HPDE6-E6E7 (cell line): ENCODE data around the gene STX3.

ENCODE experiments used
- DNase-seq: peaks from one replicate; pipeline ENCODE4 v3.0.0; 2011; ENCODE audit warnings: missing footprints; ENCODE audit errors: extremely low spot score

STX3 gene

GRCh38 chr11:59754859-59755700 lies at the start of gene STX3:
Gene STX3, plus strand, starts transcription at chr11:59755376. Its CDS starts 230 bp downstream, at chr11:59755606.
- DNase-seq = peak; percentile 76

DNA sequence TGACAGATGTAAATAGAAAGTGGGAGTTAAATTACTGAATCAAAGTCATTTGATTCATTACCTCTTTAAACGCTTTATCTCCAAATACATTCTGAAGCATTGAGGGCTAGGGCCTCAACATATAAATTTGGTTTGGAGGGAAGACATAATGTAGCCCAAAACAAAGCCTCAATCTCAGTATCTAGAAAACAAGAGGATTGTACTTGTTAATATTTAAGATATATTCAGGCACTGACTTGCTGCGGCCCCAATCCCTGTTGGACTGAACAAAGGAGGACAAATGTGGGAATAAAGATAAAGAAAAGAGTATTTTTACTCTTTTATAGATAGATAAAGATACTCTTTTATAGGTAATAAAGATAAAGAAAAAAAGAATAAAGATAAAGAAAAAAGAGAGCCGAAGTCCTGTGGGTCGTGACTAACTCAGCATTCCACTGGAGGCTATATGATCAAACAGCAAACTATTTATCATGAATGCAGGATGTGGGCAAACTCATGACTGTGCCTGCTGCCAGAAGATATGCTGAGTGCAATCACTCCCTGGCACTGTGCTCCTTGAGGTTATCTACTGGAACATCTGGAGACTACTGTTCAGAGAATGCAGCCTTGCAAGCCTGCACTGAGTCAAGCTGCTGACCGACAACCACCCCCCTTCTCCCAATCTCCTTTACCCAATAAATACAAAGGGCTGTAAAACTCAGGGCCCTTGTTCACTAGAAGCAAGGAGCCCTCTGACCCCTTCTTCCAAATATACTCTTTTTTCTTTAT lies 48.5 kb upstream of the STX3 start:
- peak; percentile 46 for DNase-seq

- DNase-seq = no peak
Observed at GRCh38 chr11:59707371-59707770, 47.8 kb upstream of the STX3 start.

GRCh38 chr11:59708537-59708936 lies 46.6 kb upstream of the STX3 start:
- DNase-seq = no peak

DNA sequence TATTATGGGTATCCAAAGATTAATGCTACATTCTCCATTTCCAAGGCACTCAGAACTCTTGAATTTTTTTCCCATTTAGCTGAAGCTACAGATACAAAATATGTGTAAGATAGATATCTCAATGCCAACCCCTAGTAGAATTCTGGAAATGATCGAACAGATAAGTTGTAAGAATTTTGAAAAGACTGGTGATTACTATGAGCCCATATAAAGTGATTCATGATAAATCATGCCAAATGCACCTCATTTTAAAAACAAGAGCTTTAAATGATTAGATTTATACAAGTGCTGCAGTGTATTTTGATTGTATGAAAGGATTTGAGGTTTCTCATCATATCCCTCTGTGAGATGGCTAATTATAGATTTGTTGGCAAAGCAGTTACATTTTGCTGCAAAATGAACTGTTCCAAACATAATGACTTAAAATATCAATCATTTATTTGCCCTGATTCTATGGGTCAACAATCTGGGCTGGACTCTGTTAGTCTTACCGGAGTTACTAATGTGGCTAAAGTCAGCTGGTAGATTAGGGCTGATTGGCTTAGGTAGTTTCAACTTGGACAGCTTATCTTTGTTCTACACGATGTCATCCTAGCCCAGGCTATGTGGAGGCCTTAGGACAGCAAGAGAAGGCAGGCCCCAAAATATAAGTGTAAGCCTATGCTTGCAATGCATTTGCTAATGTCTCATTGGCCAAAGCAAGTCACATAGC lies 44.9 kb upstream of the STX3 start:
- no peak for DNase-seq

DNA sequence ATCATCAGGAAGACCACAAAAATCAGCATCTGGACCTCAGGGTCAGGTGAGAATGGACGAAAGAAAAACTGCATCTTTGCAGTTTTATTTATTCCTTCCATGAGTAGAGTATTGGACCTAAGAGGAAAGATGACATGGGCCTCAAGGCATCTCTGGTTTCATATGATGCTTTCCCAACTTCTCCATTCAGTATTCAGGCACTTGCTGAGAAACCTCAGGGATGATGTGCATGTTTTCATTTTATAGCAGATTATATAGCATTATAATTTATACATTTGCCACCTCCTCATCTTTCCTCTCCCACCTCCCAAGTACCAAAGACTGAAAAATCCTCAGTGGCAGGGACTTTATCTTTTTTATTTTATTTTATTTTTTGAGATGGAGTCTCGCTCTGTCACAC lies 41.4 kb upstream of the STX3 start, which contains the start of gene OR10V1:
Gene OR10V1 (minus strand): TSS at position 101 of the 400 bp plus-strand sequence. CDS start 0 bp downstream, at position 101.
- DNase-seq = no peak

DNA sequence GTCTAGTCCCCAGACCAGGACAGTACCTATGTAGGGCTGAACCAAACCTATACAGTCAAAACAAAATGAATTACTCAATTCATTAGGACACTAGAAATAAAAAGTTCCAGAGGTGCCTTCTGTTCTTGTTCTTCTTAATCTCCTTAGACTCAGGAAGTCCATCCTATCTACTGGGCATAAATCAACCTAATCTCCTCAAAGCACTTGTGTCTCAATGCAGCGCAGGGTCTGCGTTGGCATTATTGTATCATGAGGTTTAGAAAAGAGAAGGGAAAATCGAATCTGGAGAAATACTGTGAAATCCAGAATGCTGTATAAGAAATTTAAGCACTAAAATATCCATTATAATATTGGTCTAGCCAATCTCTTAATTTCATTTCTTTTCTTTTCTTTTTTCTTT lies 39.1 kb upstream of the STX3 start:
- DNase-seq = no peak

DNA sequence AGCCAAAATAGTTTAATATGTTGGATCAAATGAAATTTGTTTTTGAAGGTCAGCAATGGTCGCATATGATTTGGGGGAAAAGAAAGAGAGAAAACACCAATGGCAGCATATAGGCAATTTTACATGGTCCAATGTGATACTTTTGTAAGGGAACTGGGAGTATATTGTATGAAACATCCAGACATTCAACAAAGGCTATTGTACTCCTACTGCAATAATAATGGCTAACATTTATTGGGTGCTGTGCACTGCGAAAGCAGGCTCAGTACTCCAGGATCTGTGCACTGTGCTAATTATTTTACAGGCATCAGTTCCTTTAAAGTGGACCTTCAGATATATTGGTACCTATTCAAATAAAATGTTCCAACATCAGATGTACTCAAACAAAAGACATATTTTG lies 35.6 kb upstream of the STX3 start:
- DNase-seq = no peak

GRCh38 chr11:59724066-59724465 lies 31.1 kb upstream of the STX3 start:
- no peak for DNase-seq

DNA sequence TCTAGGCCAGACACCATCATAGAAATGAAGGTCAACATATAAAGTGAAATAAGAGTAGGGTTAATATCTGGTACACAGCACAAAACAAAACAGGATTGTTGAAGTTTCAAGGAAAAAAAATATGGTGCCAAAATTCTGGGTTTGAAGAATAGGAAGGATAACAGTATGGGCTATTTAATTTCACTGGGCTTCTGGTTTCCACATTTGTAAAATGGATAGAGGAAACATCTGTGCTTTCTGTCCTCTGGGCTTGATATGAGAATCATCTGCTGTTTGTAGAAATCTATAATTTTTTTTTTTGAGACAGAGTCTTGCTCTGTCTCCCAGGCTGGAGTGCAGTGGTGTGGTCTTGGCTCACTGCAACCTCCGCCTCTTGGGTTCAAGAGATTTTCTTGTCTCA lies 27.8 kb upstream of the STX3 start:
- DNase-seq = no peak

GRCh38 chr11:59728154-59728553 lies 27.0 kb upstream of the STX3 start:
- DNase-seq = no peak

- DNase-seq = no peak
Observed at GRCh38 chr11:59728913-59729312, 26.3 kb upstream of the STX3 start.

- no peak for DNase-seq
Observed at GRCh38 chr11:59729834-59730233, 25.3 kb upstream of the STX3 start.

GRCh38 chr11:59730896-59731565 lies 24.1 kb upstream of the STX3 start:
- no peak for DNase-seq

DNA sequence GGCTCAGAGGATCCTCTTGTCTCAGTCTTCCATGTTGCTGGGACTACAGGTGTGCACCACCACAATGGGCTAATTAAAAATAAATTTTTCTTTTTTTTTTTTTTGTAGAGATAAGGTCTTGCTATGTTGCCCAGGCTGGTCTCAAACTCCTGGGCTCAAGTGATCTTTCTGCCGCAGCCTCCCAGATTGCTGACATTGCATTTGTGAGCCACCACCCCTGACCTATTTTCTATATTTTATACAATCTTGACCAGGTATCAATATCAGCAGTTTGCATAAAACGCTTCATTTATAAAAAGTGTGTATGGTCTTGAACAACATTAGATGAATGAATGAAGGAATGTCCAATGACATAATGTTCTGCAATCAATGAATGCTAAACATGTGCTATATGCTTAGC lies 9.1 kb upstream of the STX3 start:
- no peak for DNase-seq

DNA sequence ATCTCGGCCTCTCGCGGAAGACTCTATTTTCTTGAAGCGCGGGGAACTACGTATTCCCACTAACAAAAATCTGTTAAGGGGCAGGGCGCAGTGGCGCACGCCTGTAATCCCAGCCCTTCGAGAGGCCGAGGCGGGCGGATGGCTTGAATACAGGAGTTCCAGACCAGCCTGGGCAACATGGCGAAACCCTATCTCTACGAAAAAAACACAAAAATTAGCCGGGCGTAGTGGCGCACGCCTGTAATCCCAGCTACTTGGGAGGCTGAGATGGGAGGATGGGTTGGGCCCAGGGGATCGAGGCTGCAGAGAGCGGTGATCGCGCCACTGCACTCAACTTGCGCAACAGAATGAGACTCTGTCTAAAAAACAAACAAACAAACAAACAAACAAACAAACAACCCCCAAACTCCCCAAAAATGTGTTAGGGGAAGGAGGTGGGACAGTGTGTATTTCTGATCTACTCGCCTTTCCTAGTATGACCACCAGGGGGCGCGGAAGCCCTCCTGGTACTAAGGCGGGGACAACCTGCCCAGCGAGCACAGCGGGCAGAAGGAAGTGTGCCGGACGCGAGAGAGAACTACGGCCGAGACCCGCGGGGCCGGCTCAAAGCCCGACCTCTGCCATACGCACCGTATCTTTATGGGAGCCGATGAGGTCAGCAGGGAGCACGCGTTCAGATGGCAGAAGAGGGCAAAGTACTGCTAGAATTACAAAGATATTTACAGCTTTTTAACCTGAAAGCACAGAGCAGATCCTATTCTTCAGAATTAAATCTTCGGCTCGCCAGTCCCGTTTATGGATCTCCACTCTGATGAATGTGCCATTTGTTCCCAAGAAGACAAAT lies 1.3 kb upstream of the STX3 start:
- DNase-seq = peak; percentile 81

GRCh38 chr11:59754494-59754858 lies 700 bp upstream of the STX3 start:
- peak; percentile 22 for DNase-seq

DNA sequence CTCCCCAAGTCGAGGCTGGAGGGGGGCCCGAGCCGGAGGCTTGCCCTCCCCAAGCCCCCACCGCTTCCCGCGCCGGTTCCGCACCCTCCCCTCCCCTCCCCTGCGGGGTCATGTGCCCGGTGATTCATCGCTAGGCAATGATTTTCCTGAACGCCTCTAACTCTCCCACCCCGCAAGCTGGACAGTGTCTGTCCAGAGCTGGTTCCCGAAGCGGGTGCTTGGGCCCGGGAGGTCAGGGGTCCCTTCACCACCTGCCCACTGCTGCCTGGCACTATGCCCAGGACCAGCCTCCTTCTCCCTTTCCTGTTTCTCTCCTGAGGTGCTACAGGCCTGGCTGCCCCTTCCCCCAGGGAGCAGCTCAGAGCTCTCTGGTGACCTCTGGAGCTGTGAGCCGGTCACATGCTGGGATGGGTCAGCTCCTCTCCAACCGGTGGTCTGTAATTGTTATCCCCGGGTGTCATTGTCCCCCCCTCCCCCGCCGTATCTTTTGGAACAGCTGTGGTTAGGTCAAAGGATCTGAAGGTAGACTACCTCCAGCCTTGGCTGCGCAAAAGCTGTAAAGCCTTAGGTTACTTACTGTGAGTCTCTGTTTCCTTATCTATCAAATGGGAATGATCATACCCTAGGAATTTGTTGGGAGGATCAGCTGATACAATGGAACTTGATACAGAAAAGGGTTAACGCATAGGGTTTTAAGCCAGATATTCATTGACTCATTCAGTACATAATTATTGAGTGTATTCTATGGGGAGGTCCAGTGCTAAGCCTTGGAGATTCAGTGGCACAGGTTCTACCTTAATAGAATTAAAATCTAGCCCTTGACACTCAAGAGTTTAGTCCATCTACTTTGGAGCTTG lies 753 bp downstream of the STX3 start:
- peak; percentile 65 for DNase-seq

DNA sequence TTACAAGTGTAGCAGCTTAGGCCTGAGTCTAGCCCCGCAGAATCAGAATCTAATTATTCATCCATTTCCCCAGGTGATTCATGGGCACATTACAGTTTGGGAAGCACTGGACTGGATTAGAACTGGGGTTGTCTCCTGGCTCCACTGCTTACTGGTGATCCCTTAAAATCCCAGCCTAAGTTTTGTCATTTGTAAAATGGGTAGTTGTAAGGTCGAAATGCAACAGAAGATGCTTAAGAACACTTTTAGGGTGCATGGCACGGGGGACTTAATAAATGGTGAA lies 1.3 kb downstream of the STX3 start:
- DNase-seq = no peak

DNA sequence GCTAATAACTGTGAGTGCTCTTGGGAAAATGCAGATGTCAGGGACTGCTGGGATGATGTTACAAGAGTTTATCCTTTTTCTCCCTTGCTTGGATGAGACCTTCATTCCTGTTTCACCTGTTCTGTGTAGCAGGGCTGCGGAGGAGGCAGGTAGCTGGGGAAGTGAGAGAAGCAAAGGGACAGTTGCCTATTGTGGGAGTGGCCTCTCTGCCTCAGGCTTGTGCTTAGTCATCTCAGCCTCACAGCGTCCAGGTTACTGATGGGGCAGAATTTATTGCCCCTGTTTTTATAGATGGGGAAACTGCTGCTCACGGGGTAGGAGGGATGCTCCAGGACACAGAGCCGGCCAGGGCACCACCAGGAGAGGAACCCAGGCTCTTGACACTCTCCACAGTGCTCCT lies 1.7 kb downstream of the STX3 start:
- peak; percentile 74 for DNase-seq
